Measurements from ENCODE around the gene CCN6.

GRCh38 chr6:112036088-112036637 is 17.7 kb upstream of the CCN6 start:
- TF ChIP-seq POLR2AphosphoS5 (IDR thresholded peaks at IDR 0.05; ENCODE audit: low read depth, low read length) (no peak), POLR2A (IDR thresholded peaks at IDR 0.05; ENCODE audit: low read depth, low read length) (no peak), TAF1 (IDR thresholded peaks at IDR 0.05; ENCODE audit: borderline replicate concordance, low read depth, low read length) (no peak)

All from GM12892 (cell line).